GM18520 (cell line): ENCODE results near the gene MAJIN.
"Not testable (repeated sequence)": the region's sequence is repeated elsewhere in the genome, so short reads cannot be mapped to it uniquely, and the experiment has no call there.

Experiments used
- ATAC-seq: cut with Tn5 transposase; IDR thresholded peaks from one replicate; pipeline ENCODE4 v1.9.1; 2021; ENCODE audit not compliant: unreplicated experiment

MAJIN gene

DNA sequence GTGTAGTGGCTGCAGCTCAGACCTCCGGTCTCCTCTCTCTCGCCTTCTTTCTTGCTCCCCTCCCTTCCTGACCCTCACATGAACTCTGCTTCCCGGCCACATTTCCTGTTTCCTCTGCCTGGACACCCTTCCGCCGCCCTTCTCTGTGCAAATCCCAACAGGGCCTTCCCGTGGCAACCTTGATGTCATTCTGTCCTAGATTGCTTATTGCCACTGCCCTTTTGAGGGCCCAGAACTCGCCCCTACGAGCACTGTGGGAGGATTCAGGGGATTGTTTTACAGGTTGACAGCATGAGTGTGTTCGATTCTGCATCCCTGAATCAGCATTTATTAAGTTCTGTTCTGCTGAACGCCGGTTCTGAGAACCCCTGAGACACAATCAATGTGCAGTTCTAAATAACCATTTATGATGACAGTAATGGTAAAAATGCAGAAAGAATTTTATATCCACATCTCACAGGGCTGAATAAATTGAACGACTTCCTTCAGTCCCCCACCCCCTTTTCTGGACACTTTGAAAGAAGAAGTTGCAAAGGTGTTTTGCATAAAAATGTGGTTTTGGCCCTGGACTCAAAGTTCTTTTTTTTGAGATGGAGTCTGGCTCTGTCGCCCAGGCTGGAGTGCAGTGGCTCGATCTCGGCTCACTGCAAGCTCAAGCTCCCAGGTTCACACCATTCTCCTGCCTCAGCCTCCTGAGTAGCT is 18.5 kb upstream of the MAJIN start:
- no peak for ATAC-seq

DNA sequence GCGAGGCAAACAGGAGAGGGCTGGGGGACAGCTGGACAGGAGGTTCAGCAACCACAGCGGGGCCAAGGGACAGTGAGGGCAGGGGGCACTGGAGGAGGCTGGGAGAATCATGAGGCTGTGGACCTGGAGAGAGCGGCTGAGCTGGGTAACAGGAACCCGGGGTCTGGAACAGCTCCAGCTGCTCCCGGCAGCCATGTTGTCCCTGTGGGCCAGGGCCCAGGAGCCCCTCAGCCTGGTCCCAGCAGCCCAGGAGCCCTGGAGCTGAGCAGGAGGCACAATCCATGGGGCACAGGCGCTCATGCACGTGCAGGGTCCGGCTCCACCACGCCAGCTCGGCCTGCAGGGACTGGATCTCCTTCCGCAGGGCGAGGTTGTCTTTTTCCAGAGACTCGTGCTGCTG is 17.5 kb upstream of the MAJIN start:
- ATAC-seq: no peak

DNA sequence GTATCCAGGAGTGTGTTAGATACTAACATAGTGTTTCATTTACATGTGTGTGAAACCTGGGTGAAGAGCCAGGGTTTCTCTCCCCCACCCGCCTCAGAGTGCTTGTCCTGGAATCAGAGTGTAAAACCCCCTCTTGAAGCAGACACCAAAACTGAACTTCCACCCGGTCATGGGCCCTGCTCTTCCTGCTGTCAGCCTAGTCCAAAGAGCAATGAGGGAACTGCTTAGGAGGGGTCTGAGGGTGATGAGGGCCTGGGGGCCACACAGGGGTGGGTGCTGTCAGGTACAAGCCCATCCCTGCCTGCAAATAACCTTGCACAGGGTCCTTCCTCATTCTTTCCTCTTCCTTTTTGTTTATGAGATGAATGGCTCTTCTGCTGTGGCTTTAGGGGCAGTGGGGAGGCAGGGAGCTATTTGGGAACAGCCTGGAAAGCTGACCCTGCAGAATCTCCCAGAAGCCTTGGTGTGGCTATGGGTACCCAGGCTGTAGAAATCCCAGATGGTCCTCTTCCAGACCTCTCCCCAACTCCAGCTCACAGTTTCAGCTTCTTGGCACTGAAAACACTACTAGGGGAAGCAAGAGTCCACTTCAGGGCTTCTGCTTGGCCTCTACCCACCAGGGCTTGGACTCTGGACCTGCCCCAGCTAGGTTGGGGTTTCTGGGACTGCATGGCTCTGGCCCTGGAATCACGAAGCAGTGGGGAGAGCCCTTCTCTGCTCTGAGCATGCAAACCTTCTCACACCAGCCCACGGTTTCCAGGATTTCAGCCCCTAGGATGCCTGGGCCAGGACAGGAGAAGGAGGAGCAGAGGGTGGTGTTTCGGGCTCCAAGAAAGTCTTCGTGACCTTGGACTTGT is 16.3 kb upstream of the MAJIN start:
- ATAC-seq: no peak

DNA sequence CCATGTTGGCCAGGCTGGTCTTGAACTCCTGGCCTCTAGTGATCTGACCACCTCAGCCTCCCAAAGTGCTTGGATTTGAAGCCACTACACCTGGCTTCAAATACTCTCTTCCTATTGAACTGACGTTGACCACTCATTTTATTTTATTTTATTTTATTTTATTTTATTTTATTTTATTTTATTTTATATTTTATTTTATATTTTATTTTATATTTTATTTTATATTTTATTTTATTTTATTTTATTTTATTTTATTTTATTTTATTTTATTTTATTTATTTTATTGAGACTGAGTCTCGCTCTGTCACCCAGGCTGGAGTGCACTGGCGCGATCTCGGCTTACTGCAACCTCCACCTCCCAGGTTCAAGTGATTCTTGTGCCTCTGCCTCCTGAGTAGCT is 11.4 kb upstream of the MAJIN start:
- not testable (repeated sequence) for ATAC-seq

- ATAC-seq: no peak
Measured at GRCh38 chr11:64976651-64977050, 4.7 kb upstream of the MAJIN start.

GRCh38 chr11:64974124-64974523 is 2.2 kb upstream of the MAJIN start:
- no peak for ATAC-seq

DNA sequence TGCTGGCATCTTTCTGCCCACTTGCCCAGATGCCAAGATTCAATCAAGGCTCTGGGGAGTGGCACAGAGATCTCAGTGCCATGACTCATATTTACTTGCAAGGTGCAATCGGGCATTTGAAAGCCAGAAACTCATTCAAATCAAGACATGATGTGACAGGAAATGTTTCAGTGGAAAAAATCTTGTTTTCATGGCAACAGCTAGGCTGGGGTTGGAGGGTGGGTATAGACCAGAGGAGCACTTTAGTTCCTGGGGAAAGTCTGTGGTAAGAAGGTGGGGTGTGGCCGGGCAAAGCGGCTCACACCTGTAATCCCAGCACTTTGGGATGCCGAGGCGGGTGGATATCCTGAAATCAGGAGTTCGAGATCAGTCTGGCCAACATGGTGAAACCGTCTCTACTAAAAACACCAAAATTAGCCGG is 1.2 kb downstream of the MAJIN start:
- ATAC-seq: no peak

DNA sequence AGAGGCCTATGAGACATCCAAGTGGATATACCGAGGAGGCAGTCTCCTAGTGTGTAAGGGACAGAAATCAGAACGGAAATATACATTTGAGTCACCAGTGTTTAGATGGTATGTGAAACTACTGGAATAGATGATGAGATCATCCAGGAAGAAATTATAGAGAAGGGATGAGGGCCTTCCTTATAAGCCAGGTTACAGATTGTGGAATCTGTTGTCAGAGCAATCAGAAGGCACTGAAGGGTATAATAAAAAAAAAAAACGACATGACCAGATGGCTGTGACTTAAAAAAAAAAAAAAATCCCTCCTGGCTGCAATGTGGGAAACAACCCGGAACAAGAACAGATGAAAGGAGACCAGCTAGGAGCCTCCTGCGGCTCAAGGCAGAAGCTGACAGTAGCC is 2.7 kb downstream of the MAJIN start:
- no peak for ATAC-seq

GRCh38 chr11:64967375-64967774 is 4.5 kb downstream of the MAJIN start:
- ATAC-seq: no peak

DNA sequence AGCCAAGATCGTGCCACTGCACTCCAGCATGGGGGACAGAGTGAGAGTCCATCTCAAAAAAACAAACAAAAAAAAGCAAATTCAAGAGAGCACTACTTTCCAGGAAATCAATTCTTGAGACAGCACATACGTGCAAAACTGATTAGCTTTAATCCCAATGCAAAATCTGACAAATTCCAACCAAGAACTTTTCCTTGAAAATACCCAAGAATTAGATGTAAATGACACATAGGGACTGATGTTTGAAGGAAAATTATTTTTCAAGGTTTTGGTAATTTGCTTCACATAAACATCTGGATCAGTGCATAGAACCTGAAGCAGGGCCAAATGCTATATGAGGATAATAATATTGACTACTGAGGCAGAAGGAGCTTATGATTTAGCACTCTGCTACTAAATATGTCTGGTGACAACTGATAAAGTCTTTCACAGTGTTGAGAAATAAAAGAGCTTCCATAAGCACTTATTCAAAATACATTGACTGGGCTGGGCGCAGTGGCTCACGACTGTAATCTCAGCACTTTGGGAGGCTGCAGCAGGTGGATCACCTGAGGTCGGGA is 8.8 kb downstream of the MAJIN start:
- ATAC-seq: no peak

DNA sequence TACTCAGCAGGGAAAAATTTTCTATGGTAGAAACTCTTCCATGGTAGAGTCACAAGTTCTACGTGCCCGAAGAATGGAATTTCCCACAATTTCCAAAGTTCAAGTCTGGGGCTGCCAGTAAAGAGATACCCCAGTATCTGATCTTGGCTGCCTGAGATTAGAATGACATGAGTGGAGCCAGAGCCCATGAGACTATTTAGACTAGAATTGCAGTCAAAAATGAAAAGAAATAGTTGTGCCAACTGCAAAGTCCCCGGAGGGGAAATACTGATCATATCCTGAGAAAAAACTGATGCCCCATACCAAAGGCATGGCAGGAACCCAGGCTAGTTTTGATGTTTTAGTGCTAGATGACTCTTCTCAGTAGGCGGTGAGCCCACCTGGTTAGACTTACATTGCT is 11.2 kb downstream of the MAJIN start:
- no peak for ATAC-seq

DNA sequence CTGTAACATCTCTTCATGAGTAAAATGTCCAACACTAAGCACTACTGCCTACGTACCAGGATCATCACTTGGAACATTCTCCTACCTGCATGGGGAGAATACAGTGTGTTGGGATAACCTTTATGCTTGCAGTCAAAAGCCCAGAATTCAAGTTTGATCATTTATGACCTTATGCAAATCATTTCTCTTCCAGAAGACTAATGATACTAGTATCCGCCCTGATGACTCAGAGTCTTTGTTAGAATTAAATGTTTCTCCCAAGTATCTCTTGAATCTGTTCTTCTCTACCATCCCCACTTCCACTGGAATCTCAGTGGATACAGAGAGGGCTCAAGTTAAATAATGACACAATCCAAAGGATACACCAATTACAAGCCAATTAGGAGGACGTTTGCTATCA is 12.4 kb downstream of the MAJIN start:
- no peak for ATAC-seq

- no peak for ATAC-seq
Measured at GRCh38 chr11:64954201-64954600, 17.7 kb downstream of the MAJIN start.

DNA sequence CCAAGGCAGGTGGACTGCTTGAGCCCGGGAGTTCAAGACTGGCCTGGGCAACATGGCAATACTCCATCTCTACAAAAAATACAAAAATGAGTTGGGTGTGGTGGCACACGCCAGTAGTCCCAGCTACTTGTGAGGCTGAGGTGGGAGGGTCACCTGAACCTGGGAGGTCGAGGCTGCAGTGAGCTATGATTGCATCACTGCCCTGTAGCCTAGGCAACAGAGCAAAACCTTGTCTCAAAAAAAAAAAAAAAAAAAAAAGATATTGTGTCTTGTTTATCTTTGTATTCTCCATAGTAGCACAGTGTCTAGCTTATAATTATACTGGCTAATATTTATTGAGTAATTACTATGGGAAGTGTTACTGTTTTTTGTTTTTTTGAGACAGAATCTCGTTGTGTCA is 20.4 kb downstream of the MAJIN start:
- ATAC-seq: no peak

- ATAC-seq: no peak
Measured at GRCh38 chr11:64947208-64947814, 24.6 kb downstream of the MAJIN start.

GRCh38 chr11:64936539-64936938 is 35.4 kb downstream of the MAJIN start:
- ATAC-seq: no peak

DNA sequence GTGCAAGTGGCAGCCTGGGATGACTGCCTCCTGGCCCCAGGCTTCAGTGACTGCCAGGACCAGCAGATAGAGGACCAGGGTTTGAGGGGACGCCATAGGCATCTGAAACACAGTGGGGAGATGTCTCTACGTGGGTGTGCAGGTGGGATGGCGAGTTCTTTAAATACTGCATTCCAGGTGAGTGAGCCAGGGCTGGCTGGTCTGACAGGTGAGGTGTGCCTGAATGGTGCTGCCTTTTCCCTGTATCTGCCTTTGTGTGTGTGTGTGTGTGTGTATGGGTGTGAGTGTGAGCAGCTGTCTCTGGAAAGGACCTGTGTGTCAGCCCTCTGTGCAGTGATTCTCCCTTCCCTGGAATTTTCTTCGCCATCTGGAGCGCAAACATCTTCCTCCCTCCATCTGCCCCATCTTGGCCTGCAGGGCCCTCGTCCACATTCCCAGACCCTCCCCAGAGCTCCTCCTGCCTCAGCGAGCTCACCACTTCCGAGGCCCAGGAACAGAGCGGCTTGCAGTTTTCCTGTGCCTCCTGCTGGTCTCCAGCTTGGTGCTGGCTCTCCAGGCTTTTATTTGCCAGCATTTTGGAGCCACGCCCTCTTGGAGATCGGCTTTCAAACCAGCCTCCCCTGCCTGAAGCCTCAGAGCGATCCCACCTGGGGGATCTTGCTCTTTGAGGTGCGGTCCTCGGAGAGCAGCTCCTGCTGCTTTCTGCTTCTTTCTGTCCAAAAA is 36.4 kb downstream of the MAJIN start, which contains the start of gene GPHA2:
Gene GPHA2 (minus strand): TSS at position 535 of the 723 bp plus-strand sequence. CDS start 433 bp downstream, at position 102.
- no peak for ATAC-seq

GRCh38 chr11:64934682-64935358 is 37.1 kb downstream of the MAJIN start:
- ATAC-seq: no peak

GRCh38 chr11:64933935-64934681 is 37.8 kb downstream of the MAJIN start:
- ATAC-seq: no peak
